HG03139 (cell line): Measurements from ENCODE around the gene SPACA6.
"Not testable (repeated sequence)": the region's sequence is repeated elsewhere in the genome, so short reads cannot be mapped to it uniquely, and the experiment has no call there.

Source experiments
- ATAC-seq: cut with Tn5 transposase; IDR thresholded peaks from one replicate; pipeline ENCODE4 v1.9.1; 2021; ENCODE audit not compliant: unreplicated experiment

The SPACA6 gene

GRCh38 chr19:51693260-51693659 lies at the start of gene SPACA6:
SPACA6 (plus strand) TSS chr19:51693330; CDS start chr19:51693527, 197 bp downstream.
- no peak for ATAC-seq

- ATAC-seq: no peak
These were observed 48.4 kb upstream of the SPACA6 start for GRCh38 chr19:51644636-51645271.

GRCh38 chr19:51646730-51647129 lies 46.4 kb upstream of the SPACA6 start, which contains the start of gene SIGLEC14:
SIGLEC14 (minus strand) TSS chr19:51646825; CDS start chr19:51646759, 66 bp downstream.
- not testable (repeated sequence) for ATAC-seq

- ATAC-seq: no peak
These were observed 45.8 kb upstream of the SPACA6 start for GRCh38 chr19:51647318-51647717.

GRCh38 chr19:51651216-51651846 lies 41.8 kb upstream of the SPACA6 start:
- no peak for ATAC-seq

GRCh38 chr19:51652266-51652665 lies 40.9 kb upstream of the SPACA6 start:
- ATAC-seq: no peak

- ATAC-seq: no peak
These were observed 40.0 kb upstream of the SPACA6 start for GRCh38 chr19:51653162-51653561.

- ATAC-seq: no peak
These were observed 38.3 kb upstream of the SPACA6 start for GRCh38 chr19:51654783-51655182.

GRCh38 chr19:51660975-51661600 lies 32.0 kb upstream of the SPACA6 start:
- no peak for ATAC-seq

- ATAC-seq: no peak
These were observed 29.5 kb upstream of the SPACA6 start for GRCh38 chr19:51663650-51664049.

- no peak for ATAC-seq
These were observed 29.0 kb upstream of the SPACA6 start for GRCh38 chr19:51664131-51664530.

GRCh38 chr19:51664997-51665396 lies 28.1 kb upstream of the SPACA6 start:
- no peak for ATAC-seq

- ATAC-seq: no peak
These were observed 24.9 kb upstream of the SPACA6 start for GRCh38 chr19:51668216-51668615.

GRCh38 chr19:51675911-51676565 lies 17.1 kb upstream of the SPACA6 start:
- not testable (repeated sequence) for ATAC-seq

GRCh38 chr19:51676566-51677083 lies 16.5 kb upstream of the SPACA6 start:
- ATAC-seq: no peak

- ATAC-seq: no peak
These were observed 12.7 kb upstream of the SPACA6 start for GRCh38 chr19:51680474-51680873.

GRCh38 chr19:51681286-51681941 lies 11.7 kb upstream of the SPACA6 start:
- no peak for ATAC-seq

GRCh38 chr19:51686171-51686570 lies 7.0 kb upstream of the SPACA6 start:
- no peak for ATAC-seq

- ATAC-seq: no peak
These were observed 5.1 kb upstream of the SPACA6 start for GRCh38 chr19:51687791-51688670.
